RPMI8226 (cell line): ENCODE results near the gene LAMC2.
A peak's percentile ranks its signal among the peaks of the same experiment; 100 is the strongest.
"Not testable (repeated sequence)": the region's sequence is repeated elsewhere in the genome, so short reads cannot be mapped to it uniquely, and the experiment has no call there.

Experiments
- DNase-seq: peaks from one replicate; pipeline ENCODE4 v3.0.0-alpha.2; 2015

Gene LAMC2

DNA sequence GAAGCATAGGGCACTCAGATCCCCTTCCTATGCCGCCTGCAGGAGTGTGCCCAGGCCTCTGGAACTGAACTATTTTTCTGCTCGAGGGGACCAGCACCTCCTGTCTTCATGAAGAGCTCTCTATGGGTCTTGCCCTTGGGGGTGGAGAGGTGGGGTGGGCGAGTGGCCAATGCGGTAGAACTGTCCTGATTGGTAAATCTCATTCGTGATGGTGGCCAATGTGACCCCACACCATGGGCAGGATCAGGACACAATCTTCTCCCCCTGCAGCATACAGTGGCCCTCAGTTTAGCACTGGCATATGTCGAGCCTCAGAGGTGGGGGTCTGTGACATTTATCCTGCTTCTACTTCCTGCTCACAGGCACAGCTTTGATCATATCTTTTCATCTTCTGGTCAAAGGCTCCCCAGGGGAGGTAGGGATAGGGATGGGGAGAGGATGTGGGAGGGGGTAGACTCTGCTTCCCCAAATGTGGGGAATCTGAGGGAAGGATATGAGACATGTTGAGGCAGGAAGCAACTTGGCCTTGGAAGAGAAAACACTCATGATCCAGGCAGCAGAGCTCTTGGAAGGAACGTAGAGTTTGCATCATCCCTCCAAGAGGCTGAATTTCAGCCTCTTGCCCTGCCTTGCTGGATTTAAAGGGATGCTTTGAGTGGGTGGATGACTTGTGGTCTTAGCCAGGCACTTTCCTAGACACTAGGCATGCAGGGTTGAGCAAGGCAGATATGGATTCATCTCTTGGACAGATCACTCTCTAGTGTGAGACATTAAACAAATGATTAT lies 81.8 kb downstream of the LAMC2 start:
- DNase-seq: no peak

DNA sequence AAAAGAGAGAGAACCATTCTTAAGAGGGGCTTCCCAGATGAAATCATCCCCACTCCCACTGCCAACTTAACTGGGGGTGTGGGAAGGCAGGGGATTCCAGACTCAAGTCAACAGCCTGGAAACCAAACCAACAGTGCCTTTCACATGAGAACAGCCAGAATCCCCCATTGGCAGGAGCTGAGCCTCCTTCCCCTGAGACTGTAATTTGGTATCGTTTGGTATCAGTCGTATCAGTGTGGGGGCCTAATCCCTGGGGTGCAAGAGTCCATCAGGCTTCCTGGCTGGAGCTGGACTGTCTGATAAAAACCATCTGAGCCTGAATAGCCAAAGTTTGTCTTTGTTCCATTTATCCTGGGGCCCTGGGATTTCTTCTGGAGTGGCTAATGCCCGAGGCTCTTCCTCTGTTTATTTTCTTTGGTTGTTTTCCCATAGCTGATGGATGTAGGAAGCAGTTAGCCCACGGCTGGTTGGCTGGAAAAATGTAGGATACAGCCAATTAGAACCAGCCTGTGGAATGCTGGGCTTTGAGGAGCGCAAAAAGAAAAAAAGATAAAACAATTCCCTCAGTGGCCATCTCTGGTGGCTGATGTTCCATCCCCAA lies 84.6 kb downstream of the LAMC2 start:
- no peak for DNase-seq

DNA sequence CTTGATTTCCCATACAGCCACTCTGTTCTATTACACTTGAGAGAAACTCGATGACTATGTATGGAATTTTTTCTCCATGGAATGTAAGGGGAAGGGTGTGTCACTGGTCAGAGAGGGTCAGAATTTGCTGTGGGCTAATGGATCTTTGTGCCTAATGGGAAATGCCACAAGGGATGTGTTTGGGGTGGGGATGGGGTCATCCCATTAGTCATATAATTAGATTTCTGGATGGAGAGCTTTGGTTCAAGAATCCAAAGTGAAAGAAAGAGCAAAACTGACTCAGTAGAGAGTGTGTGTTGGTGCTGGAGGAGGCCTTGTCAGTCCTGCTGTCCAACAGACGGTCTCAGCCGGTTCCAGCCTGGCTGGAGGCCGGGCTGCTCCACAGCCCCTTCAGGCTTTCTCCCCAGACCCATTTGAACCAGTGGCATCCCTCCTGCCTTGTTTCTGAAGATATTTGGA lies 86.4 kb downstream of the LAMC2 start:
- DNase-seq: no peak

DNA sequence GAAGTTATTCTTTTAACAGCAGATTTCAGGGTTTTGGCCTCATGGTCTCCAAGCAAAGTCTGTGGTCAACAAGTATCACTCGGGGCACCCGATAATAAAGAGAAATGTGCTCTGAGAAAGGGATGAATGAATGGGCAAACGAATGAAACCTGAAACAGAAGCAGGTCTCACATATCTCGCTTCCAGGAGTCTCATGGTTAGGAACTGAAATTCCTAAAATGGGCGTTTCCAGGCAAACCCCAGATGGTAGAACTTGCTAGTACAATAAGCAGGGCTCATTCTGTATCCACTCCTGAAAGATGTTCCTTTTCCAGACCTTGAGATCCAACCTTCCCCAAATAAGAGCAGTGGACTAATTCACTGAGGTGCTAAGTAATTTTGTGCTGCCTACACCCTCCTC lies 87.2 kb downstream of the LAMC2 start:
- no peak for DNase-seq

DNA sequence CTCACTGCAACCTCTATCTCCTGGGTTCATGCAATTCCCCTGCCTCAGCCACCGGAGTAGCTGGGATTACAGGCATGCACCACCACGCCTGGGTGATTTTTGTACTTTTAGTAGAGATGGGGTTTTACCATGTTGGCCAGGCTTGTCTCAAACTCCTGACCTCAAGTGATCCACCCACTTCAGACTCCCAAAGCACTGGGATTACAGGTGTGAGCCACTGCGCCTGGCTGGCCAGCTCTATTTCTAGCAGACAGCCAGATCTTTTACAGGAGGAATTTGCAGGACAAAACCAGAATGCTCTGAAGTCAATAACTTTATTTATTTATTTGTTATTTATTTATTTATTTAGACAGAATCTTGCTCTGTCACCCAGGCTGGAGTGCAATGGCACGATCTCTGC lies 87.9 kb downstream of the LAMC2 start:
- not testable (repeated sequence) for DNase-seq

DNA sequence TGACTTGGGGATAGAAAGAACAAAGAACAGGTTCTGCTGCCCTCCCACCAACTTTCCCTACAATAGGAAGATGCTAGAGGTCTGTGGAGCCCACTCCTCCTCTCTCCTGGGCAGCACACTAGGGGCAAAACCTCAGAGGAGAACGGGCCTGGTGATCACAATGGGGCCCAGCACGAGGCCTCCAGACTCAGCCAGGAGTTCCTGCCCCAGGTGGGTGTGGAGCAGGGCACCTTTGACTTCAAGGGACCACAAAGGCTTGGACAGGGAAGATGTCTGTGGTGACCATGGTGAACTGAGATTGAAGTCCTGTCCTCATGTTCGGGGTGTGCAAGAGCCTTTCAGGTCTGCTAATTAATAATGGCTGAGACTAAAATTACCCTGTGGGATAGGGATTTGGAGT lies 88.8 kb downstream of the LAMC2 start:
- no peak for DNase-seq

DNA sequence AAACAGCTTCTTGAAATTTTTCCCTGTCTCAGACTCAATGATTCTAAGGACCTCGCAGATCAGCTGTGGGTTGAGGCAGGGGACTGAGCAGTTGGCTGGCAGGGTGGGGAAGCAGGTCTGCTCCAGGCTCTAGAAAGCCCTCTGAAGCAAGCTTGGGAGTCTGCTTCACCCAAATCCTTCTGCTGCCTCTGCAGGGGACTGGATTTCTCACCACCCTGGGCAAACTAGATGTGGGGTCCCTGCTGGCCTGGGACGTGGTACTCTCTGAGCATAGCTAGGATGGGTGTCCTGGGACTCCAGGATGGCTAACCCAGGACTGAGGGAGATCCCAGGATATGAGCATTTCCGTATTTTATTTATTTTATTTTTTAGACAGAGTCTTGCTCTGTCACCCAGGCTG lies 89.3 kb downstream of the LAMC2 start:
- DNase-seq: no peak

DNA sequence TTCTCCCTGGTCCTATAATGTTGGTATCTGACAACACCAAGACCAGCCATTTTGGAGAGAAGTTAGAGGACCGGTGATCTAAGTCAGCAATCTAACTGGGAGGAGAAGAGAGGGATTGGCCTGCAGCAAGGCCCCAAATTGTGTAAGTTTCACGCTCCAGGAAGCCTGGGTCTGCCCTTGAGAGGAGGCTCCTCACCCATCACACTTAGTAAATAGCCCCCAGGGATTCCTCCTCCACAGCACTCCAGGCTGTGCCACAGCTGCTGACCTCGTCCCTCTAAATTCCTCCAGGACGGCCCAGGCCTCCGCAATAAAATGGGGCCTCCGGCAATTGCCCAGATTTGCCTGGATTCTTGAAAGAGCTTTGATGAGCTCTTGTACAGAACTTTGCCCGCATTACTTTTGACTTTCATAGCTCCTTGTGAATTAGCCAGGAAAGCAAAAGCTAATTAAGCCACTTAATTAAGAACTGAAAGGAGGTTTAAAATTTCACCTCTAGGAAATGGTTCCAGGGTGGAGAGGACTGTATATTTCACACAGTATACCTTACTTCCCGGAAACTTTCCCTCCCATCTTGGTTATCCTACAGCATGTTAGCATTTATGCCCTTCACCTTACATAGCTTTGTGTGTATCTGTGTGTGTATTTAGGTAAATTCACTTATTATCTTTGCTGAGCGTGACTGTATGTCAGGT lies 90.5 kb downstream of the LAMC2 start:
- DNase-seq: no peak

DNA sequence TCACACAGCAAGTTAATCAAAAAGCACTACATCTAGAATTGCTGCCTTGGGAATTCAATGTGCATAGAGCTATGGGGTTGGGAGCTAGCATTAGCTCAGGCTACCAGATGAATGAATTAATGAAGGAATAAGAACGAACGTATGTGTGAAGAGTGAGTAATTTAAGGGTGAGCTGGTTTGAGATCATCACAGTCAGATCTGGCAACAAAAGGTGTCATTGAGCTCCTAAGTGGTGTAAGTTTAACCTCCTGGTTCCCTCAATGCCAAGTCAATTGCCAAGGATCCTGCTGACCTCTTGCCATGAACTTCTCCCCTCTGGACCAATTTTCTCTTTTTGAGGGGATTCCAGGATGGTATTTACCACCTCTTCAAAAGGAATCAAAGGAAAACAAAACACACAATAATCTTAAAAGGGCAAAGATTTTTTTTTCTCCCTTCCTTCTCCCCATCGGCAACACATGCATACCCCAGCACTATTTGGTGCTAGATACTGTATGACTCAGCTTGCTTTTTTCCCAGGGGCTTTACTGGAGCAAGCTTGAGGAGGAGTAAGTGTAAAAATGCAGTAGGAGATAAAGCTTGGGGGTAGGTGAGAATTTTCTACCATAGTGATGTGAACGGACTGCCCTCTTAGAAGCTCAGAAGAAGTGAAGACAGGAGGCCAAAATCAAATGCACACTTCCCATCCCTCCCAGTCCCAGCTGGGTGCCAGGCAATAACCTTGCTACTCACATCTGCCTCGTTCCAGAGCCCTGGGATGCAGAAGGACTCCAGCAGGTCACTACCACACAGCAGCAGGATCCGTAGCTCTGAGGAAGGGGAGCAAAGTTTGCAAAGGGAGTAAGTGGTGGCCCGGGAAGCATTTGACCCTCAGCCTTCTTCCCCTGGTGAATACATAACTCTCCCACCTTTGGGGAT lies 92.0 kb downstream of the LAMC2 start:
- DNase-seq: no peak

DNA sequence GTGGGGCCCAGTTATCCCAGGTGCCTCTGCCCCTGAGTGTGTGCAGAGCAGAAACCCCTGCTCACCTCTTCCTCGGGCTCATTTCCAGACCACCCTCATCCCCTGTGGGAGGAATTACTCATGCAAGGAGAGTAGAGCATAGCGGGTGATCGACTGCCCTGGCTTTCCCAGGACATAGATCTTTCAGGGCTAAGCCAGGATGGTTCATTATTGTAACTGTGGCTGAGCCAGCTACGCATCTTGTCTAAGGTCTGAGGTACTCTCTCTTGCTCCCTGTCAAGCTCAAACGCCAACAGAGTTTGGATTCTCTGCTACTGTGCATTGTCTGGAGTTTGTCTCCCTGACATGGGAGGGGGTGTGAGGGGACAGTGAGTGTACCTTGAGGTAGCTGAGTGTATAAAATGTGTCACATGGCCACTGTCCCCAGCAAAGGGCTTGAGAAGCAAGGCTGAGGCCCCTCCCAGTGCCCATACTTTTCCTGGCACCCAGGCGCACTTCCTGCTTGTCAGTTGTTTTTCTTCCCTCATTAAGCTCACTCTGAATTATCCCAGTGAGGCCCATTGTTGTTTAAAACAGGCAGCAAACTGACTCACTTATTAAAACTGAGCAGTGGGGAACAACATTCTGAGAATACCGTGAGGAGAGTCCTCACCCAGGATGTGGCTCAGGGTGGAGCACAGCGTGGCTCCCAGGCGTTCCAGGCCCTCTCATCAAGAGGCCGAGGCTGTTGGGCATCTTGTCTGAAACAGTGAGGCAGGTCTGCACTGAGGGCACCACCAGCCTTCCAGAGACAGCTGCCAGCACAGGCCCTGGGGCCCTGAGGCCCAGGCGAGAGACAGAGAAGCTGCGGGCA lies 92.9 kb downstream of the LAMC2 start:
- DNase-seq: no peak

DNA sequence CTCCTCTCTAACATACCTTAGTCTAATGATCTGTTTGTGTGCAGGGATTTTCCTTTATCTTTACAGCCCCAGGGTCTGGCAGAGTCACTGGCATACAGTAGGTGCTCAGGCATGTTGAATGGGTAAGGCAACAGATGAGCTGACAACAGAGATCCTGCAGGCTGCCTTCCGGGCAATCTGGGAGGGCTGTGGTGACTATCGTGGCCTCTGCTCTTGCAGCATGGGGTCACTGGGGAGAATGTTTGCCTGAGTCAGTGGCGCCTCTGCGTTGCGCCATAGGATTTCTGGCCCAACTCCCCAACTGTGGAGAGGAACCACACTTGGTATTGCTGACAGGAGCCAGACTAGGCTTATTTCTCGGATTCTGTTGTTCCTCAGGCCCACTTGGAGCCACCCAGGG lies 93.8 kb downstream of the LAMC2 start:
- no peak for DNase-seq

DNA sequence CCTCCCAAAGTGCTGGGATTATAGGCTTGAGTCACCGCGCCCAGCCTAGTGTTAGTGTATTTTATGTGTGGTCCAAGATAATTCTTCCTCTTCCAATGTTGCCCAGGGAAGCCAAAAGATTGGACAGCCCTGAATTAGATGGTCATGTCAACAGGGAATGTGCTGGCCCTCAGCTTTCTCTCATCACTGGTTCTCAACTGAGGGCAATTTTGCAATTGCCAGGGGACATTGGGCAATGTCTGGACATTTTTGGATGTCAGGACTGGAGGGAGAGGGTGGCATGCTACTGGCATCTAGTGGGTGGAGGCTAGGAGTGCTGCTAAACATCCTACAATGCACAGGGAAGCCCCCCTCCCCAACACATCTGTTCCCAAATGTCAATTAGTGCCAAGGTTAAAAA lies 95.0 kb downstream of the LAMC2 start:
- no peak for DNase-seq

DNA sequence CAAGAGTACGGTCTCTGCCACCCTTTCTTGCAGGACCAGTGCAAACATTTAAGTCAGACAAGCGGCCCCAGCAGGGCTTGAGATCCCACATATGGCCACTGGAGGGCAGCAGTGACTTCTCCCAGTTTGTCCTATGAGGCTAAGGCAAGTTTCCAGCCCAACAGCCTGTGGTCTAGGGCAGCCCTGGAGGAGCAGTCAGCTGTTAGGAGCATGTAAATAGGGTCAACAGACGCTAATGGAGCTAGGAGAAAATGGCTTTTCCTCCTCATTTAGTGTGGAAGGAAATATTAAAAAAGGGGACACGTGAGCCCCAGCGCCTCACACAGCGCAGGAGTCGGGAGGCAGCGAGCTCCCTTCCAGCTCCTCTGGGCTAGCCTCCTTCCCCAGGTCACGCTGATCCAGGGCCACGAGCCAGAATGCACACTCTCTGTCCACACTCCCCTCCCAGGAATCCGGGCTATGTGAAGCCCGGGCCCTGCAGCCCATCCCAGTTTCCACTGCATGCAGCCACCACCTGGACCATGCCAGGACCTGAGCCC lies 95.6 kb downstream of the LAMC2 start:
- DNase-seq: peak; percentile 82

DNA sequence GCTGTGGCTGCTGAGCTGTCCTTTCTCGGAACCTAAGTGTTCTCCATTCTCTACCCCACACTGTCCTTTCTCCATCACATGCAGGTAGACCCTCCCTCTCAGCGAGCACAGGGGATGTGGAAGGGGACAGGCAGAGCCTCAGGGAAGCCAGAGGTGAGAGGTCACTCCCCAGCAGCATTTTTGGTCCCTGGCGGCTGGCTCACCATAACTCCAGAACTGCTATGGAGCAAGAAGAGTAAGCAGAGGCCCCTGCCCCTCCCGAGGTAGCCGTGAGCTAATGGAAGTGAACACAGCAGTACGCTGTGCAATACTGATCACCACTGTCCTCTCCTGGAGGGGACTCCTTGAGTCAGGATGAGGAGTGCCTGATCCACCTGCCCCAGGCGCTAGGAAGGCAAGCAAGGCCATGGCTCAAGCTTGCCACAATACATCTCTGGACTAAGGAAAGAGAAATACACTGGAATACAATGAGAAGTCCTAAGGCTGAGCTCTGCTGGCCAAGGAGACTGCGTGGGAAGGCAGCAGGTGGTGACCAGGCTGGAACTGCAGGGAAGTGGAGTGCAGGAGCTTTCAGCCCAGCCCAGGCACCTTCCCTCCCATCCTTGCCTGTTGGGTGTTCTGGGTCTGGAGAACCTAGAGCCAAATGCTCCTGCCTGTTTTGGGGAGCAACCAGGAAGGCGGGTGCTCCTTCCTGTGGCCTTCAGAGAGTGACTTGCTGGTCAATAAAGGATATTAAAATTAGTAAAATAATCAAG lies 96.2 kb downstream of the LAMC2 start:
- no peak for DNase-seq

DNA sequence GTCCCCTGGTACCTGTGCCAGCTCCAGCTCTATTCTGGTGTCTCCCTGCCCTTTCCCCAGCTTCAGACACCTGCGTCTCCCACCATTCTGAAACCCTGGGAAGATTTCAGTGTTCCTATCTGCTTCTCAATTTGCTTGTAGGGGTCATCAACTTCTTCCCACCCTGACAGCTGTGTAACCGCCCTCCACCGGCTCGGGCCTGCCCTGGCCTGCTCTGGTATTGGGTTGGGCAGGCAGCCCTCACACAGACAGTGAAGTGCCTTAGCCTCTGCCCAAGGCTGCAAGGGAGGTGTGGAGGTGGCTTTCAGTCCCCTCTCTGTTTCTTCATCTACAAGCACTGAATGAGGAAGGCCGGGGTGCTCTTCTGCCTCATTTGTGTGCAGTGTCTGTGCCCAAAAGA lies 97.2 kb downstream of the LAMC2 start:
- DNase-seq: no peak

DNA sequence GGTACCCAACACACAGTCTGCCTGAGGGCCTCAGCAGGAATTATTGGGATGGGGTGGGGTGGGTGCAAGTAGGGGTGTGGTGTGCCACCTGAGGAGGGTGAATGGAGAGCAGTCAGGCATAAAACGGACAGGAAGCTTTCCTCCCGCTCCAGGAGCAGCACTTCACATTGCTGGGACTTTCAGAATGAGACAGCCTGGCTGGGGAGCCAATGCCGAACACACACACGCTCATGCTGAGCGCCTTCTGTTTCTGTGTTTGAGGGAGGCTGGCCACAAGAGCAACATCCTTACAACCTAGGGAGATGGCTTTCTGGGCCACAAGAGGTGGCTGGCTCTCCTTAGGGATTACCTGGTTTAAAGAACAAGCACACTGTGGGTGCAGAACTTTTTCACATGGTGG lies 98.0 kb downstream of the LAMC2 start:
- no peak for DNase-seq

DNA sequence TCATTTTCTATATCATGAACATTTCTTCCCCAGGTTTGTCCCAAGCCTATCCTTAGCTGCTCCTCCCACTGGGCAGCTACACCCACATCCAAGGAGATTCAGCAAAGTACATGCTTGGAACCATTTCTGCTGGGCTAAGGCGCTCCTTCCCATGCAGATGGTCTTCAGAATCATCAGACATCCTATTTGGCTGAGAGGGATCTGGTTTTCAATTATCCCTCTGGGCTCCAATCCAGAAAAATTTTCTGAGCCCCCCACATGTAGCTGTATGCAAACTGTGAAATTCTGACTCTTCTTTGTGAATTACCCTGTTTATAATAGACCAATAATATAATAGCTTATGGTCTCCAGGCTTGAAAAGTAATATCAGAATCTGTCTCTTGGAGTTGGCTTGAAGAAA lies 99.2 kb downstream of the LAMC2 start:
- no peak for DNase-seq

DNA sequence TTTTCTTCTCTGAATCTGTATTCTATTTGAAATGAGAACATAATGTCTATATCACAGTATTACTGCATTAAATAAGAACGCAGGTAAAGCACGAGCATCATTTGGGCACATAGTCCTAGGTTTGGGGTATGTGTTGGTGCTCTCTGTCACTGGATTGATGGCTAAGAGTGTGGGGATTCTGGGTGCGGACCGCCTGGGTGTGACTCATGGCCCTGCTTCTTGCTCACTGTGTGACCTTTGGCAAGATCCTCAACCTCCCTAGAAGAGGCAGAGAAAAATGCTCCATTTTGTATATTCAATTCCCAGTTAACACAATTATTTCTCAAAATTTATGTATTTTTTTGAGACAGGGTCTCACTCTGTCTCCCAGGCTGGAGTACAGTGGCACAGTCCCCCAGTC lies 99.7 kb downstream of the LAMC2 start:
- no peak for DNase-seq

DNA sequence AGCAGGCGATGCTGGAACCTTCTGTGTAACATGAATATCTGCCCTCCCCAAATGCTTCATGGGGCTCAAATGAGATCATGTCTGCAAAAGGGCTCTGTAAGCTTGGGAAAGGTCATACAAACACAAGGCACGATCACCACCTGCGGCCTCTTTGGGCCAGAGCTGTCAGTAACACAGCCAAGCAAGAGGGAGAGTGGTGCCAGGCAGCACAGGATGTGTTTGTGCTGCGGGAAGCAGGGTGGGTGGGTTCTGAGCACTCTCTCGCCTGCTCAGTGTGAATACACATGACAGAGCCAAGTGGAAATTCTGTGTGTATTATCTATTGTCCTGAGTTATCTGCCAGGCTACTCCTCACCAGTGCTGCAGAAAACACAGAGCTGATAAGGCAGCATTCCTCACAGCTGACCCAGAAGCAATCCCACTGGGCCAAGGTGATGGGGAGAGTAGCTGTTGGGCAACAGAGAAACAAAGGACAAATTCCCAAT lies 101.2 kb downstream of the LAMC2 start:
- no peak for DNase-seq

DNA sequence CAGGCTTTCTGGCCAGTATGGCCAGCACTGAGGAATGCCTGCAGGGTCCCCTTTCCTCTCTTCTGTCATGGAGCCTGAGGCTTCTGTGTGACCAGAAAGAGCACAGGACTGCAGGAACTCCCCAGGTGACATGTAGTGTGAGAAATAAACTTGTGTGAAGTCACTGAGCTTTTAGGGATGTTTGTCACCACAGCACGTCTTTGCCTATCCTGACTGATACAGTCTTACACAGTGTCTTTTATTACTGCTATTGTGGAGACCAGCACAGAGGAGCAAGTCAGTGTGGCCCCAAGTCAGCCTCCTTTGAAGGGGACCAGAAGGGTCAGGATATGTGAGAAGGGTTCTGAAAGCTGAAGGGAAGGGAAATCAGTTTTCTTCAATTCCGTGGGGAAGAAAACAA lies 102.5 kb downstream of the LAMC2 start:
- DNase-seq: no peak

DNA sequence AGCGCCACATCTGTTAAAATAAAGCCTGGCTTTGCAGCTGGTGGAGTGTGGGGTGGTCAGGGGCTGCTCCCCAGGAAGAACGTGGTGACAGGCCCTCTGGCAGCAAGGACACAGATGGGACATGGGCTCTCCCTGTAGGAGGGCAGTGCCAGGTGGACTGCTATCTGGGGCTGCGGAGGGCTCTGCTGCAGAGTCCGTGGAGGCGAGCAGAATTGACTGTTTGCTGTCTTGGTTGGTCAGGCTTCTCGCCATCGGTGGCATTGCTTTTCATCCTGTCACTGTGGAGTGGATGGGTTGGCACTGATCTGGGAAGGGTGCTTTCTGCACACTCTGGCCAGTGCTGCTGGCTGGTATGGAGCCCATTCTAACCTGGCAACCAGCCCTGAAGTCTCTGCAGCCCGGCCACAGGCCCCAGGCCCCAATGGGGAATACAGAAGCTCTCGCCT lies 103.0 kb downstream of the LAMC2 start:
- DNase-seq: no peak
